GM19324 (cell line): ENCODE measurements around the gene SYTL3.
"Not testable (repeated sequence)": the region's sequence is repeated elsewhere in the genome, so short reads cannot be mapped to it uniquely, and the experiment has no call there.

ENCODE experiments used
- ATAC-seq: cut with Tn5 transposase; IDR thresholded peaks from one replicate; pipeline ENCODE4 v1.9.1; 2021; ENCODE audit warnings: mild to moderate bottlenecking, moderate library complexity; ENCODE audit not compliant: unreplicated experiment, low FRiP score

SYTL3 gene

DNA sequence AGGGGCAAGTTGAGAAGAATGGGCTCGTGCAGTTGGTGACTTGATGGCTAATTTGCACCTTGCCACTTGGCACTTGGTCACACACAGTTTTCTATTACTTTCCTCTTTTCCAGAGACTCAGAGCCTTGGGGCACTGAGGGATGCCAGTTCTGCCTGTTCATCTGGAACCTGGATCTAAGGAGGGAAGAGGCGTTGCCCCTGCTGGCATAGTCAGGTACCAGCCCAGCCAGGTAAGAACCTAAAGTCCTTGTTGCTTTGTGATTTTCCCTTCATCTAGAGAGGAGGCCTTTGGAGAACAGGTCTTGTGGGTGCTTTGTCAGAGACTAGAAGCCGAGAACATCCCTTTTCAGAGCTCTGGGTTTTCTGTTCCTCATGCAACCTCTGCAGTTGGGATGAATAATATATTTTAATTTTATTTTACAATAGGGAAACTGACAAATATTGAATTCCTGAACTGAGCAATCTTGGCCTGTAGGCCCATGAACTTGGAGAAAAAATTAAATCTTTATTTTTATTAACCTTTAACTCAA is 11.4 kb downstream of the SYTL3 start:
- no peak for ATAC-seq

GRCh38 chr6:158662607-158662953 is 12.7 kb downstream of the SYTL3 start:
- ATAC-seq: no peak

DNA sequence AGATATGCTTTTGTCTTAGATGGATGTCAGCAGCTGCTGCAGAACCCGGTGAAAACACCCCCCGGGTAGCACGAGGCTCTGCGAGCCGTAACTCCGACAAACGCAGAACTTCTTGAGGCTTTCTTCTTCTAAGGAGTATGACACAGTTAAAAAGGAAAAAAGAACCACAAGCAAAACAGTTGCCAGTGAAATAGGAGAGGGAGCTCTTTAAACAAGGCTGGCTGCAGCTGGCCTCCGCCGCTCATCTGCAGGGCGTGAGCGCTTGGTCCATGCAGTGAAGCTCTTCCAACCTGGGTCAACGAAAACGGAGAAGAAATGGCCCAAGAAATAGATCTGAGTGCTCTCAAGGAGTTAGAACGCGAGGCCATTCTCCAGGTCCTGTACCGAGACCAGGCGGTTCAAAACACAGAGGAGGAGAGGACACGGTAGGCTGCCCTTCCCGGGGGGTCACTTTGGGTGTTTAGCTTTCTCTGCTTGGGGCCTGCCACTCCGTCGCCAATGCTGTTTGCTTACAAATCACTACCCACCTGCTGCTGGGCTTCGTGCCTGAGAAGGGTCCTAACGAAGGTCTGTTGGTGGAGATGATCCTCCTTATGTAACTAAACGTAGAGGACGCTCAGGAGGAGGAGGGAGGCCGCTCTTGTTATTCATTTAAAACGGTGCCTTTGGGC is 13.2 kb downstream of the SYTL3 start:
- no peak for ATAC-seq

GRCh38 chr6:158663625-158664165 is 13.8 kb downstream of the SYTL3 start:
- no peak for ATAC-seq

DNA sequence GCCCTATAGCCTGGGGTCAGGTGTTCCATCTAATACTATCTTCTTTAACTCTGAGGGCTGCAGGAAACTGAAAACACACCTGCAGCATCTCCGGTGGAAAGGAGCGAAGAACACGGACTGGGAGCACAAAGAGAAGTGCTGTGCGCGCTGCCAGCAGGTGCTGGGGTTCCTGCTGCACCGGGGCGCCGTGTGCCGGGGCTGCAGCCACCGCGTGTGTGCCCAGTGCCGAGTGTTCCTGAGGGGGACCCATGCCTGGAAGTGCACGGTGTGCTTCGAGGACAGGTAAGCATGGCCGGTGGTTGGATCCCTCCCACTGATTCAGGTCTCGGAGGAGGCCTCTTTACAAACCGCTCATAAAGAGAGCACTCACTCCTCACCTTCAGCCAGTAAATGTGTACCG is 15.5 kb downstream of the SYTL3 start:
- ATAC-seq: no peak

- no peak for ATAC-seq
These were observed 16.9 kb downstream of the SYTL3 start for GRCh38 chr6:158666628-158667359.

GRCh38 chr6:158667360-158667981 is 17.6 kb downstream of the SYTL3 start:
- ATAC-seq: no peak

DNA sequence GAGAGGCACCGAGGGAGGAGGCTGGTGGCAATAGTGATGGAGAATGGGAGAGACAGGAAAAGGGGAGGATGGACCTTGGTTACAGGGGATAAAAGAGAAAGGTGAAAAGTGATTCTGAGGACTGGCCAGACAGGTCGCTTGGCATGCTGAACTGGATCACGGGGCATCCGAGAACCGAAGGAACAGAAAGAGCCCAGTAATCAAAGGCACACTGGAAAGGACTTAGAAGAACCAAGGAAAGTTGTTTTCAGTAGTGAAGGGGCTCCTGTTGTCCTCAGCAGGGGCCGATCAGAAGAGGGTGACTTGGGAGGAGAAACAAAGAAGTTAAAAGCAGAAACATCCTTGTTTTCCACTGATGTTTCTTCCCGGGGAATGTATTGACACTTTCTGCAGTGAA is 18.9 kb downstream of the SYTL3 start:
- no peak for ATAC-seq

DNA sequence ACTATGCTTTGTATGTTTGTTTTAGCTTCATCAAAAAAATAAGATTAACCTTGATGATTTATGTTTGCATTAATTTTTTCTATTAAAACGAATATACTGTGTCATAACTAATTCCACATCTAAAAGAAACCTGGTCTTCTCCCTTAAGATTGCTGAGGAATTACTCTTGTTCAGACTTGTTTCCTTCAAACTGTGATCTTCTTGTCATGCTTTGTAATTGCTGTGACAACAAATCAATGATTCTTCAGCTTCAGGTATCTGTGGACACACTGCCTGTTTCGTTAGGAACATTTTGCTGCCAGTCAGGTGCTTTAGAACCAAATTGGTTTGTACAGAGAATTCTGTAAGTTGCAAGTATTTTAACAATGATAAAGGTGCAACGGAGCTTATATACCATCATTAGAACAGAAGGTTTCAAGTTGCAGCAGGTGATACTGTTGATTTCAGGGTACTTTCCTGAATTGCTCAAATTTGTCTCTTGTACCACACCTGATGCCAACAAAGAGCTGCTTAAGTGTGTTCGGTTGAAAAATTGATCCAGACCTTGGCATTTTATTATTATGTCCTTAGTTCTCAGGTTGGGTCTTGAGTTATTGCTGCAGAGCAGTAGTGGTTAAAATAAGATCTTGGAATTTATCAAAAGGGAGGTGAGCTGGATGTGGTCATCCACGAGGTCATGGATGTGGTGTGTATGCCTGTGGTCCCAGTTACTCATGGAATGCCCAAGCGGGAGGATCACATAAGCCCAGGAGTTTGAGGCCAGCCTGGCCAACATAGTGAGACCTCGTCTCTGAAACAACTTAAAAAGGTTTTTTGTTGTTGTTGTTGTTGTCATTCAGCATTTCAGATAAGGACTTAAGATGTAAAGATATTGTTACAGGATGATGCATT is 19.5 kb downstream of the SYTL3 start:
- no peak for ATAC-seq

DNA sequence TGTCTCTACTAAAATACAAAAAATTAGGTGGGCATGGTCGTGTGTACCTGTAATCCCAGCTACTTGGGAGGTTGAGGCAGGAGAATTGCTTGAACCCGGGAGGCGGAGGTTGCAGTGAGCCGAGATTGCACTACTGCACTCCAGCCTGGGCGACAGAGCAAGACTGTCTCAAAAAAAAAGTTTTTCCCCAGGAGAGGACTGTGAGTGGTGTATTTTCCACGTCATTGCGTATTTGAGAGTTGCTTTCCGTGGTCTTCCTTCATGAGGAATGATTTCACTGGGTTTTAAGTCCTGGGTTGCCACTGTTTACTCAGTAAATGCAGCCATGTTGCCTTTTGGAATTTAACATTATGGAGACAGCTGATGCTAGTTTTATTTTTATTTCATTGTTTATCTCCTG is 22.3 kb downstream of the SYTL3 start:
- ATAC-seq: not testable (repeated sequence)

GRCh38 chr6:158672726-158673125 is 22.9 kb downstream of the SYTL3 start:
- no peak for ATAC-seq

- ATAC-seq: no peak
These were observed 24.7 kb downstream of the SYTL3 start for GRCh38 chr6:158674342-158675131.

DNA sequence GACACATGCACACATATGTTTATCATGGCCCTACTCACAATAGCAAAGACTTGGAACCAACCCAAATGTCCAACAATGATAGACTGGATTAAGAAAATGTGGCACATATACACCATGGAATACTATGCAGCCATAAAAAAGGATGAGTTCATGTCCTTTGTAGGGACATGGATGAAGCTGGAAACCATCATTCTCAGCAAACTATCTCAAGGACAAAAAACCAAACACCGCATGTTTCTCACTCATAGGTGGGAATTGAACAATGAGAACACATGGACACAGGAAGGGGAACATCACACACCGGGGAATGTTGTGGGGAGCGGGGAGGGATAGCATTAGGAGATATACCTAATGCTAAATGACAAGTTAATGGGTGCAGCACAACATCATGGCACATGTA is 27.2 kb downstream of the SYTL3 start:
- ATAC-seq: not testable (repeated sequence)

DNA sequence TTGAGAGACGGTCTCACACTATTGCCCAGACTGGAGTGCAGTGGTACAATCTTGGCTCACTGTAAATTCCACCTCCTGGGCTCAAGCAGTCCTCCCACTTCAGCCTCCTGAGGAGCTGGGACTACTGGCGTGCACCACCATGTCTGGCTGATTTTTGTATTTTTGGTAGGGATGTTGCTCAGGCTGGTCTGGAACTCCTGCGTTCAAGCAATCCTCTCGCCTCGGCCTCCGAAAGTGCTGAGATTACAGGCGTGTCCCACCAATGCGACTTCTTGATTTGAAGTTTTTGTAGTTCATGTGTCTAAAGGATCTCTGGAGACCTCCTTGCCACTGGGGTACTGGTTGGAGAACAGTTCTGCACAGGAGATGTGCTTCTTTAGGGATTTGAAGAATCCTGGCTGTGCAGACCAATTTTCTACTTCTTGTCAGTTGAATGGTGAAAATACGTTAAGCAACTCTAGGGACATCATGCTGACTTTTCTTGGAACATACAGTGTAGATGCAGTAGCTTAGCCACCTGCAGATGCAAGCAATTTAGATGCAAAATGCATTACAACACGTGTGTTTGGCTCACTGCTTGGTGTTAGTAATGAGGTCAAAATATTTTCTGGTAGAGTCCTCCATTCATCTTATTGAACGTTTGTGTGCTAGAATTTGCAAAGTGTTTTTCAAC is 28.2 kb downstream of the SYTL3 start:
- no peak for ATAC-seq

- no peak for ATAC-seq
These were observed 30.2 kb downstream of the SYTL3 start for GRCh38 chr6:158680015-158680414.

GRCh38 chr6:158680481-158680880 is 30.6 kb downstream of the SYTL3 start:
- ATAC-seq: no peak

DNA sequence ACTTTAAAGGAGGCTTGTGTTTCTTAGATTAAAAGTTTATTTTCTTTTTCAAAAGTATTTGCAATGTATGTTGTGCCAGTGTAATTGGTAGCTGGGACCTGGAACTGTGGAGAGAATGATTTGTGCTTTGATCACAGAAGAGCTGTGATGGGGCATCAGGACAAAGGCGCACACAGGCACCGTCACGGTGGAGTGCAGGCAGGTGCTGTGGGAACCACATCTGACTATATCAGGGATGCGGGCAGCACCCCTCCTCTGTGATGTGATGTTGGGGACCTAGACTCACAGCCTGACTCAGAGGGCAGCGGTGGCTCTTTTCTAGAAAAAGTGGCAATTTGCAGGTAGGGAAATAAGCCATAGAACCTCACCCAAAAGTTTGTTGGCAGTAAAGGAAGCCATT is 34.5 kb downstream of the SYTL3 start:
- ATAC-seq: no peak

- ATAC-seq: no peak
These were observed 35.0 kb downstream of the SYTL3 start for GRCh38 chr6:158684745-158685324.

GRCh38 chr6:158686311-158686710 is 36.5 kb downstream of the SYTL3 start:
- ATAC-seq: no peak
